HEK293 (cell line): ENCODE measurements around the gene LIN37.

Experiments used
- CTCF ChIP-seq: fragments of 450-650 bp; formaldehyde crosslinking; IDR thresholded peaks from 2 replicates; pipeline ENCODE4 v1.5.1; 2016; ENCODE audit warnings: missing biosample characterization, missing genetic modification characterization
- ELK4 ChIP-seq: IDR thresholded peaks from 2 replicates; pipeline ENCODE4 v1.6.1; 2011; ENCODE audit warnings: mild to moderate bottlenecking, low read depth, low read length, borderline replicate concordance
- PRDM1 ChIP-seq: fragments of 450-650 bp; formaldehyde crosslinking; IDR thresholded peaks from 2 replicates; pipeline ENCODE4; 2016; ENCODE audit warnings: missing biosample characterization, missing genetic modification characterization
- YY1 ChIP-seq: fragments of 450-650 bp; formaldehyde crosslinking; IDR thresholded peaks from 2 replicates; pipeline ENCODE4 v1.5.1; 2018; ENCODE audit warnings: missing biosample characterization, missing genetic modification characterization
- ZBTB26 ChIP-seq: fragments of 450-650 bp; formaldehyde crosslinking; optimal IDR thresholded peaks from 2 replicates; pipeline ENCODE3; 2016; ENCODE audit warnings: missing biosample characterization, mild to moderate bottlenecking, missing genetic modification characterization
- ZNF121 ChIP-seq: fragments of 450-650 bp; formaldehyde crosslinking; IDR thresholded peaks from 2 replicates; pipeline ENCODE4 v1.5.1; 2016; ENCODE audit warnings: missing biosample characterization, missing genetic modification characterization
- ZNF133 ChIP-seq: fragments of 450-650 bp; formaldehyde crosslinking; IDR thresholded peaks from 2 replicates; pipeline ENCODE4 v1.5.1; 2016; ENCODE audit warnings: missing biosample characterization, missing genetic modification characterization
- ZNF274 ChIP-seq, 2 experiments: fragments of 200-500 bp in 1 of 2; fragments of 450-650 bp in 1 of 2; sonication (Bioruptor generic) in 1 of 2; formaldehyde crosslinking in 1 of 2; IDR thresholded peaks; 2 replicates each; pipeline versions ENCODE4 v1.5.1 to v1.6.1; 2014 to 2016; ENCODE audit warnings: borderline replicate concordance in 1 of 2, inconsistent platforms in 1 of 2, low read length in 1 of 2, missing biosample characterization in 1 of 2, missing genetic modification characterization in 1 of 2
- ZNF48 ChIP-seq: fragments of 450-650 bp; formaldehyde crosslinking; IDR thresholded peaks from 2 replicates; pipeline ENCODE4 v1.5.1; 2016; ENCODE audit warnings: missing biosample characterization, missing genetic modification characterization
- ZNF624 ChIP-seq: fragments of 450-650 bp; formaldehyde crosslinking; IDR thresholded peaks from 2 replicates; pipeline ENCODE4 v1.5.1; 2017; ENCODE audit warnings: missing biosample characterization, missing genetic modification characterization
- ZNF639 ChIP-seq: fragments of 450-650 bp; formaldehyde crosslinking; IDR thresholded peaks from 2 replicates; pipeline ENCODE4 v1.5.1; 2016; ENCODE audit warnings: missing biosample characterization, missing genetic modification characterization
- ZNF701 ChIP-seq: fragments of 450-650 bp; formaldehyde crosslinking; IDR thresholded peaks from 2 replicates; pipeline ENCODE4 v1.5.1; 2016; ENCODE audit warnings: missing biosample characterization, missing genetic modification characterization
- ZNF777 ChIP-seq: fragments of 450-650 bp; formaldehyde crosslinking; IDR thresholded peaks from 2 replicates; pipeline ENCODE4 v1.5.1; 2017; ENCODE audit warnings: missing biosample characterization, missing genetic modification characterization, borderline replicate concordance
- ZSCAN23 ChIP-seq: fragments of 450-650 bp; formaldehyde crosslinking; IDR thresholded peaks from 2 replicates; pipeline ENCODE4 v1.5.1; 2016; ENCODE audit warnings: missing biosample characterization, missing genetic modification characterization

GRCh38 chr19:35797663-35798062 is 49.3 kb downstream of the LIN37 start:
- TF ChIP-seq CTCF (tag by site-specific recombination): no peak
- no peak for TF ChIP-seq ZNF48 (tag by site-specific recombination)
- no peak for TF ChIP-seq ELK4
- TF ChIP-seq ZNF701 (tag by site-specific recombination): no peak
- no peak for TF ChIP-seq ZNF121
- TF ChIP-seq ZNF777 (tag by site-specific recombination): no peak
- no peak for TF ChIP-seq ZBTB26 (tag by site-specific recombination)
- TF ChIP-seq ZSCAN23 (tag by site-specific recombination): no peak
- TF ChIP-seq YY1: no peak
- no peak for TF ChIP-seq ZNF639 (tag by site-specific recombination)
- no peak for TF ChIP-seq ZNF624 (tag by site-specific recombination)
- no peak for TF ChIP-seq PRDM1 (tag by site-specific recombination)
- TF ChIP-seq ZNF133 (tag by site-specific recombination): no peak
- TF ChIP-seq ZNF274 (IDR thresholded peaks at IDR 0.05; ENCODE audit: low read length): no peak
- TF ChIP-seq ZNF274 (tag by site-specific recombination; IDR thresholded peaks at IDR 0.05; ENCODE audit: borderline replicate concordance): no peak
